H9 (cell line): Measurements from ENCODE around the gene SHISA8. TPM values are rescaled to one million over a fixed set of nuclear protein-coding genes. Genes with fewer than 3 reads are reported as not detected.

Experiments
- DNase-seq: peaks from one replicate; pipeline ENCODE4 v3.0.0-alpha.2; 2017
- H2AFZ ChIP-seq: one replicate; pipeline ENCODE4 v1.6.1; 2013; ENCODE audit warnings: mild to moderate bottlenecking, low read length, control low read depth, moderate library complexity
- H2AK5ac ChIP-seq: 2 replicates; pipeline ENCODE4 v1.6.1; 2013; ENCODE audit warnings: low read length, control low read depth, mixed read lengths; ENCODE audit not compliant: insufficient read length
- H2BK120ac ChIP-seq: one replicate; pipeline ENCODE4 v1.6.1; 2013; ENCODE audit warnings: low read depth, mild to moderate bottlenecking, low read length, control low read depth, inconsistent platforms; ENCODE audit not compliant: poor library complexity, severe bottlenecking
- H2BK12ac ChIP-seq: 2 replicates; pipeline ENCODE4 v1.6.1; 2013; ENCODE audit warnings: low read length, control low read depth, mixed read lengths, low read depth; ENCODE audit not compliant: insufficient read length
- H2BK15ac ChIP-seq: 2 replicates; pipeline ENCODE4 v1.6.1; 2013; ENCODE audit warnings: low read depth, low read length, control low read depth
- H2BK20ac ChIP-seq: one replicate; pipeline ENCODE4 v1.6.1; 2013; ENCODE audit warnings: low read depth, mild to moderate bottlenecking, low read length, control low read depth, inconsistent platforms; ENCODE audit not compliant: poor library complexity, severe bottlenecking
- H2BK5ac ChIP-seq: 2 replicates; pipeline ENCODE4 v1.6.1; 2013; ENCODE audit warnings: low read length, control low read depth, mixed read lengths; ENCODE audit not compliant: insufficient read length
- H3K14ac ChIP-seq: 2 replicates; pipeline ENCODE4 v1.6.1; 2013; ENCODE audit warnings: low read length, control low read depth; ENCODE audit not compliant: insufficient read depth
- H3K18ac ChIP-seq: 2 replicates; pipeline ENCODE4 v1.6.1; 2013; ENCODE audit warnings: low read depth, mild to moderate bottlenecking, mixed read lengths, low read length, control low read depth; ENCODE audit not compliant: insufficient read length
- H3K23ac ChIP-seq: 2 replicates; pipeline ENCODE4 v1.6.1; 2013; ENCODE audit warnings: low read length, control low read depth, mixed read lengths, low read depth; ENCODE audit not compliant: insufficient read length
- H3K23me2 ChIP-seq: 2 replicates; pipeline ENCODE4 v1.6.1; 2013; ENCODE audit warnings: low read depth, mild to moderate bottlenecking, mixed read lengths, low read length, control low read depth; ENCODE audit not compliant: insufficient read length, poor library complexity, severe bottlenecking
- H3K27ac ChIP-seq: 2 replicates; pipeline ENCODE4 v1.5.1; 2013; ENCODE audit warnings: low read length, control low read depth, mixed read lengths, low read depth; ENCODE audit not compliant: insufficient read length
- H3K27me3 ChIP-seq: 2 replicates; pipeline ENCODE4 v1.6.1; 2013; ENCODE audit warnings: low read length, control low read depth, inconsistent platforms; ENCODE audit not compliant: insufficient read depth
- H3K4ac ChIP-seq: 2 replicates; pipeline ENCODE4 v1.6.1; 2013; ENCODE audit warnings: low read depth, mild to moderate bottlenecking, control low read depth, inconsistent platforms, low read length, moderate library complexity
- H3K4me1 ChIP-seq: 2 replicates; pipeline ENCODE4 v1.6.1; 2013; ENCODE audit warnings: low read length, control low read depth, inconsistent platforms; ENCODE audit not compliant: insufficient read depth
- H3K4me2 ChIP-seq: 2 replicates; pipeline ENCODE4 v1.6.1; 2013; ENCODE audit warnings: low read length, control low read depth, mixed read lengths; ENCODE audit not compliant: insufficient read length, insufficient read depth
- H3K56ac ChIP-seq: 2 replicates; pipeline ENCODE4 v1.6.1; 2013; ENCODE audit warnings: low read depth, mild to moderate bottlenecking, mixed read lengths, low read length, control low read depth; ENCODE audit not compliant: insufficient read length
- H3K79me1 ChIP-seq: 2 replicates; pipeline ENCODE4 v1.6.1; 2013; ENCODE audit warnings: low read depth, mild to moderate bottlenecking, moderate library complexity, low read length, control low read depth, inconsistent platforms; ENCODE audit not compliant: insufficient read depth, poor library complexity, severe bottlenecking
- H3K79me2 ChIP-seq: 2 replicates; pipeline ENCODE4 v1.6.1; 2013; ENCODE audit warnings: low read length, control low read depth, inconsistent platforms; ENCODE audit not compliant: insufficient read depth
- H3K9ac ChIP-seq: 2 replicates; pipeline ENCODE4 v1.6.1; 2013; ENCODE audit warnings: low read length, control low read depth, mixed read lengths; ENCODE audit not compliant: insufficient read length; ENCODE audit errors: extremely low read depth
- H3K9me3 ChIP-seq: one replicate; pipeline ENCODE4 v1.6.1; 2013; ENCODE audit warnings: low read depth, low read length, inconsistent platforms; ENCODE audit not compliant: control insufficient read depth
- H3T11ph ChIP-seq: one replicate; pipeline ENCODE4 v1.6.1; 2013; ENCODE audit warnings: mild to moderate bottlenecking, low read length, control low read depth, inconsistent platforms
- H4K20me1 ChIP-seq: one replicate; pipeline ENCODE4 v1.6.1; 2013; ENCODE audit not compliant: control insufficient read depth, insufficient read length, insufficient read depth
- H4K5ac ChIP-seq: 2 replicates; pipeline ENCODE4 v1.6.1; 2013; ENCODE audit warnings: low read depth, mild to moderate bottlenecking, mixed read lengths, low read length, control low read depth; ENCODE audit not compliant: insufficient read length
- H4K8ac ChIP-seq: replicated peaks from 2 replicates; pipeline ENCODE4 v1.6.1; 2013; ENCODE audit warnings: low read length, control low read depth, mixed read lengths, low read depth; ENCODE audit not compliant: insufficient read length
- H4K91ac ChIP-seq: 2 replicates; pipeline ENCODE4 v1.6.1; 2013; ENCODE audit warnings: low read depth, mild to moderate bottlenecking, moderate library complexity, mixed read lengths, low read length, control low read depth; ENCODE audit not compliant: insufficient read length
- H3K27ac Mint-ChIP-seq, 3 experiments: 2 replicates in 2 of 3; 3 replicates in 1 of 3; pipeline ENCODE4 v1.8.0; 2020 to 2021; ENCODE audit warnings: mixed read lengths in 3 of 3, mild to moderate bottlenecking in 1 of 3, moderate library complexity in 1 of 3
- H3K27me3 Mint-ChIP-seq: 2 replicates; pipeline ENCODE4 v1.8.0; 2021; ENCODE audit warnings: low read depth, mild to moderate bottlenecking, moderate library complexity, mixed read lengths
- H3K36me3 Mint-ChIP-seq, 3 experiments: 2 replicates in 2 of 3; 3 replicates in 1 of 3; pipeline ENCODE4 v1.8.0; 2020 to 2021; ENCODE audit warnings: low read depth in 3 of 3, mixed read lengths in 3 of 3; ENCODE audit not compliant: insufficient read depth in 1 of 3
- H3K4me1 Mint-ChIP-seq, 2 experiments: 2 replicates each; pipeline ENCODE4 v1.8.0; 2020; ENCODE audit warnings: mixed read lengths in 2 of 2
- H3K4me3 Mint-ChIP-seq, 2 experiments: 2 replicates in 1 of 2; 3 replicates in 1 of 2; pipeline ENCODE4 v1.8.0; 2020 to 2021; ENCODE audit warnings: mild to moderate bottlenecking in 2 of 2, mixed read lengths in 2 of 2, moderate library complexity in 1 of 2
- H3K9me3 Mint-ChIP-seq, 2 experiments: 2 replicates in 1 of 2; 3 replicates in 1 of 2; pipeline ENCODE4 v1.8.0; 2020; ENCODE audit warnings: mild to moderate bottlenecking in 2 of 2, mixed read lengths in 2 of 2, moderate library complexity in 1 of 2
- CTCF ChIP-seq: fragments of 200-600 bp; sonication (generic); conservative IDR thresholded peaks from 3 replicates; pipeline ENCODE4 v1.8.0; 2021; ENCODE audit warnings: antibody characterized with exemption, mild to moderate bottlenecking
- WGBS: extraction: QIAGEN DNeasy Blood & Tissue Kit; methylation state at CpG from one replicate; pipeline ENCODE4 v1.1.7; 2013; ENCODE audit warnings: missing lambda C conversion rate, low lambda C conversion rate, mixed read lengths; ENCODE audit not compliant: insufficient read length; ENCODE audit errors: extremely low coverage; 5-methylcytosine and 5-hydroxymethylcytosine counted together
- total RNA-seq: library from RNA; stranded (reverse); gene quantifications from 2 replicates; pipeline ENCODE4 v1.2.1, GENCODE V29; 2021

The SHISA8 gene
- total RNA-seq, 1 experiment from 2014 or later, result 1.4 TPM

DNA sequence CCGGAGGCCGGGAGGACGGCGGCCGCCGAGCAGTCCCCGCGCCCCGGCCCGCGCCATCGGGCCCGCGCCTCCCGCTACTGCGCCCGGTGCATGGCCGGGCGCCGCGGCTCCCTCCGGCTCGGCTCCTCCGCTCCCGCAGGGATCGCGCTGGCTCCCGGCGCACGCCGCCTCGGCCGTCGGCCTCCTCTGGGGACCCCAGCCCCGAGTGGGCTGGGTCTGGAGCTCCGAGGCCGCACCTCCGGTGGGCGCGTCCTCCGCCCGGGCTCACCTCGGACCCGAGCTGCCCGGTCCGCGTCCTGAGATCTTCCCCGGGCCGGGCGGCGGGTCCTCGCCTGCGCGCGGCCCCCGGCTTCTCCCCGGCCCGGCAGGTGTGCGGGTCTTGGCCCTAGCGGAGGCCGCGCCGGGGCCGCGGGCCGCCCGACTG lies 251 bp downstream of the SHISA8 start:
- H2BK15ac ChIP-seq, result no peak overlapping the region
- H3K4me1 ChIP-seq, result peaks cover 2% of the 10 kb centered on the region; the same call in 1 of the 2 replicates
- no peak overlapping the region for H4K8ac ChIP-seq
- no peak overlapping the region for H3K56ac ChIP-seq
- peaks cover 7 to 24% of the 10 kb centered on the region in 2 experiments; a peak in 3 of 4 replicates for H3K4me1 Mint-ChIP-seq
- H2BK20ac ChIP-seq, result no peak overlapping the region
- H3K36me3 Mint-ChIP-seq, result no peaks in the 10 kb centered on the region; a peak in 2 of 7 replicates
- no peak overlapping the region for H2AFZ ChIP-seq
- H4K20me1 ChIP-seq, result peaks cover 2% of the 10 kb centered on the region
- no peaks in the 10 kb centered on the region for H3K79me2 ChIP-seq
- H3T11ph ChIP-seq, result no peak overlapping the region
- no peak overlapping the region for H2BK5ac ChIP-seq
- TF ChIP-seq CTCF, result no peak
- H3K4me2 ChIP-seq, result no peak overlapping the region
- H3K27ac Mint-ChIP-seq, result no peak overlapping the region
- H3K23me2 ChIP-seq, result peaks cover 11% of the 10 kb centered on the region
- H2AK5ac ChIP-seq, result no peak overlapping the region
- H3K14ac ChIP-seq, result no peak overlapping the region
- no peaks in the 10 kb centered on the region for H3K9me3 ChIP-seq
- H2BK12ac ChIP-seq, result no peak overlapping the region
- no peak overlapping the region for H4K91ac ChIP-seq
- WGBS, result no CpG with 5 or more reads among the region's 67 CpGs
- no peak overlapping the region for H3K9ac ChIP-seq
- H4K5ac ChIP-seq, result no peak overlapping the region
- H3K18ac ChIP-seq, result no peak overlapping the region
- no peak overlapping the region for H2BK120ac ChIP-seq
- no peaks in the 10 kb centered on the region for H3K79me1 ChIP-seq
- no peaks in the 10 kb centered on the region; a peak in 2 of 5 replicates for H3K9me3 Mint-ChIP-seq
- H3K27me3 ChIP-seq, result peaks cover 62% of the 10 kb centered on the region
- peaks cover 87% of the 10 kb centered on the region for H3K27me3 Mint-ChIP-seq
- no peak overlapping the region for H3K4ac ChIP-seq
- DNase-seq, result no peak
- H3K23ac ChIP-seq, result no peak overlapping the region
- H3K4me3 Mint-ChIP-seq, result no peak overlapping the region
- no peak overlapping the region for H3K27ac ChIP-seq
